ENCODE results near the gene CDK5RAP1.

DNA sequence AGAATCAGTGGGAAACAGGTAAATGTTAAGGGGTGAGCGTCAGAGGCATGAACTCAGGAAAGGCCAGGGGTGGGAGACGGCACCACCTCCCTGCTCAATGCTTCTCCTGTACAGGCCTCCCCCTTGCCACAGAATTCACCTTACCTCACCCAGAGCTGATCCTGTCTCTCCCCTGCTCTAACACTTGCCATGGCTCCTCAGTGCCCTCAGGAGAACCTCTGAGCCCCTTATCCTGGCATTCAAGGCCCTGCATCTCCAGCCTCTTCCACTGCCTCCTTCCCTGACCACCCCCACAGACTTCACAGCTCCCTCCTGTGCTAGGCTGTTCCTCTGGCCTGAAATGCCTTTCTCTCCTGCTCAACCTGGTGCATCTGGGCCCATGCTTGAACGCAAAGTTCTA, 84.4 kb downstream of the CDK5RAP1 start:
- TF ChIP-seq, protein P1, sequence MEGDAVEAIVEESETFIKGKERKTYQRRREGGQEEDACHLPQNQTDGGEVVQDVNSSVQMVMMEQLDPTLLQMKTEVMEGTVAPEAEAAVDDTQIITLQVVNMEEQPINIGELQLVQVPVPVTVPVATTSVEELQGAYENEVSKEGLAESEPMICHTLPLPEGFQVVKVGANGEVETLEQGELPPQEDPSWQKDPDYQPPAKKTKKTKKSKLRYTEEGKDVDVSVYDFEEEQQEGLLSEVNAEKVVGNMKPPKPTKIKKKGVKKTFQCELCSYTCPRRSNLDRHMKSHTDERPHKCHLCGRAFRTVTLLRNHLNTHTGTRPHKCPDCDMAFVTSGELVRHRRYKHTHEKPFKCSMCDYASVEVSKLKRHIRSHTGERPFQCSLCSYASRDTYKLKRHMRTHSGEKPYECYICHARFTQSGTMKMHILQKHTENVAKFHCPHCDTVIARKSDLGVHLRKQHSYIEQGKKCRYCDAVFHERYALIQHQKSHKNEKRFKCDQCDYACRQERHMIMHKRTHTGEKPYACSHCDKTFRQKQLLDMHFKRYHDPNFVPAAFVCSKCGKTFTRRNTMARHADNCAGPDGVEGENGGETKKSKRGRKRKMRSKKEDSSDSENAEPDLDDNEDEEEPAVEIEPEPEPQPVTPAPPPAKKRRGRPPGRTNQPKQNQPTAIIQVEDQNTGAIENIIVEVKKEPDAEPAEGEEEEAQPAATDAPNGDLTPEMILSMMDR (IDR thresholded peaks at IDR 0.05): no peak
- TF ChIP-seq POLR2A (IDR thresholded peaks at IDR 0.05): no peak

Measured in heart left ventricle (tissue), 13 donors.